ACC112 (cell line): Measurements from ENCODE around the gene ACOXL.

Experiments
- H2AFZ ChIP-seq: fragments of 200-600 bp; sonication (generic); one replicate; pipeline ENCODE4 v1.6.0; 2017; ENCODE audit warnings: antibody characterized with exemption, low read length; ENCODE audit not compliant: unreplicated experiment
- H3K27ac ChIP-seq: fragments of 200-600 bp; sonication (generic); 2 replicates; pipeline ENCODE4 v1.5.1; 2014; ENCODE audit warnings: low read depth, mild to moderate bottlenecking, antibody characterized with exemption, low read length, moderate library complexity
- H3K27me3 ChIP-seq: fragments of 200-600 bp; sonication (generic); 2 replicates; pipeline ENCODE4 v1.6.1; 2014; ENCODE audit warnings: mild to moderate bottlenecking, antibody characterized with exemption, low read length, moderate library complexity, mixed read lengths; ENCODE audit not compliant: insufficient read depth
- H3K36me3 ChIP-seq: fragments of 200-600 bp; sonication (generic); 2 replicates; pipeline ENCODE4 v1.6.1; 2016; ENCODE audit warnings: mild to moderate bottlenecking, antibody characterized with exemption, low read length, moderate library complexity, mixed read lengths; ENCODE audit not compliant: insufficient read depth
- H3K4me1 ChIP-seq: fragments of 200-600 bp; sonication (generic); one replicate; pipeline ENCODE4 v1.6.1; 2016; ENCODE audit warnings: low read length, mixed read lengths; ENCODE audit not compliant: insufficient read depth, unreplicated experiment, control insufficient read depth
- H3K4me3 ChIP-seq: fragments of 200-600 bp; sonication (generic); 2 replicates; pipeline ENCODE4 v1.5.1; 2014; ENCODE audit warnings: mild to moderate bottlenecking, low read depth, low read length
- H3K79me2 ChIP-seq: fragments of 200-600 bp; sonication (generic); one replicate; pipeline ENCODE4 v1.6.0; 2016; ENCODE audit warnings: low read length; ENCODE audit not compliant: control insufficient read depth, unreplicated experiment, insufficient read depth

ACOXL gene

DNA sequence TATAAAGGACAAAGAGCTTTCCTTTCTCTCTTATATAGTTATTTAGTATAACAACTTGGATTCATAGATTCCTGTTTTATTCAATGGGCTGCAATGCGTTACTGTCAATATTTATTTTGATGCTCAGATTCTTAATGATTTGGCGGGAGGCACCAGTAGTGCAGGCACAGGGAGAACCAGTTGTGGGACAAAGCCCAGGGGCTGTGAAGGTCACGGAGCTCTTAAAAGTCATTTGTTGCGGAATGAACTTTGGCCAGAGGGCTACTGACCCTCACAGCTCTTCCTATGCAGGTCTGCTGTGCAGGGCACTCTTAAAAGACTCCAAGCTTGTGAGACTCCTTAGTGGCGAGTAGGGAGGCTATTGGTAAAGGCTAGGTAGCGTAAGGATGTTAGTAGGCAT, 422.4 kb downstream of the ACOXL start:
- H3K36me3 ChIP-seq: no peaks in the 10 kb centered on the region
- no peaks in the 10 kb centered on the region for H3K79me2 ChIP-seq
- H2AFZ ChIP-seq: no peak overlapping the region
- no peak overlapping the region for H3K4me3 ChIP-seq
- no peaks in the 10 kb centered on the region for H3K27me3 ChIP-seq
- peaks cover 6% of the 10 kb centered on the region for H3K4me1 ChIP-seq
- no peak overlapping the region for H3K27ac ChIP-seq

GRCh38 chr2:111155610-111156009, 423.2 kb downstream of the ACOXL start:
- no peaks in the 10 kb centered on the region for H3K79me2 ChIP-seq
- H3K27me3 ChIP-seq: no peaks in the 10 kb centered on the region
- H2AFZ ChIP-seq: no peak overlapping the region
- no peaks in the 10 kb centered on the region for H3K36me3 ChIP-seq
- no peak overlapping the region for H3K27ac ChIP-seq
- H3K4me1 ChIP-seq: peaks cover 15% of the 10 kb centered on the region
- H3K4me3 ChIP-seq: no peak overlapping the region

DNA sequence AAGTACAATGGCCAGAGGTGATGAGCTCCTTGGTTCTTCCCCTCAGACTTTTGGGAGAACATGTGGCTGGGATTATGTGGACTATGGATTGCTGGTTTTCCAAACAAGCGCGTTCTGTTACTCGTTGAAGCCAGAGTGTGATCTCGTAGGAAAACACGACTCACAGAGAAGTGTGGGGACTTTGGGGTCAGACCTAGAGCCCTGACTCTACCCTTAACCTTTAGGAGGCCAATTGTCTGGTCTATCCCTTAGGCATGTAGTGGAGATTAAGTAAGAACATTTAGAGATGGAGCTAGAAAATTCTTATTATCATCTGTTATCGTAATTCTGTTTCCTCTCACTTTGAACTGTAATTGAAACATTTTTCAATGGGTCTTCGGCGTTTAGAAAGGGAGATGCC, 424.2 kb downstream of the ACOXL start:
- Histone ChIP-seq H3K27me3 (no peaks in the 10 kb centered on the region), H3K27ac (no peak overlapping the region), H3K79me2 (no peaks in the 10 kb centered on the region), H3K4me1 (peaks cover 24% of the 10 kb centered on the region), H3K36me3 (no peaks in the 10 kb centered on the region), H2AFZ (no peak overlapping the region), H3K4me3 (no peak overlapping the region)

GRCh38 chr2:111157071-111157661, 424.8 kb downstream of the ACOXL start:
- Histone ChIP-seq H3K27ac (no peak overlapping the region), H3K36me3 (no peaks in the 10 kb centered on the region), H3K4me1 (peaks cover 25% of the 10 kb centered on the region), H3K27me3 (no peaks in the 10 kb centered on the region), H3K79me2 (no peaks in the 10 kb centered on the region), H3K4me3 (no peak overlapping the region), H2AFZ (no peak overlapping the region)

- Histone ChIP-seq H3K27ac (no peak overlapping the region), H3K27me3 (no peaks in the 10 kb centered on the region), H3K4me1 (peaks cover 25% of the 10 kb centered on the region), H3K79me2 (no peaks in the 10 kb centered on the region), H3K36me3 (no peaks in the 10 kb centered on the region), H2AFZ (no peak overlapping the region), H3K4me3 (no peak overlapping the region)
These were observed 425.4 kb downstream of the ACOXL start for GRCh38 chr2:111157798-111158197.

DNA sequence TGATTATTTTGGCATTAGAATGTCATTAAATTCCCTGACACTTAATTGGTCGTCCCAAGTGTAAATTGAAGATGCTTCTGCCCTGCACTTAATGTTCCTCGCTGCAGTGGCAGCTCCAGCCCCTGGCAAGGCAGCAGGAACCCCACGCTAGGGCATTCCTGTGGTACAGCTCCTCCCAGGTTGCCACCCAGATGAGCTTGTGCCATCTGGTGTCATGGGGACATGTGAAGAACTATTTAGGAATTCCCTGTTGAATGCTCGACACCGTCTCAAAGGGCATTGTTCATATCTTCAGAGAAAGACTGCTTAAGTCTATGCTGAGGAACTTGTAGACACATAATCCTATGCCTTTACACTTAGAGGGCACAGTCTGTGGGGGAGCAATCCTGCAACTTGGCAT, 427.3 kb downstream of the ACOXL start:
- no peak overlapping the region for H3K4me3 ChIP-seq
- no peak overlapping the region for H3K27ac ChIP-seq
- no peak overlapping the region for H2AFZ ChIP-seq
- H3K4me1 ChIP-seq: peaks cover 25% of the 10 kb centered on the region
- H3K79me2 ChIP-seq: no peaks in the 10 kb centered on the region
- no peaks in the 10 kb centered on the region for H3K27me3 ChIP-seq
- H3K36me3 ChIP-seq: no peaks in the 10 kb centered on the region

DNA sequence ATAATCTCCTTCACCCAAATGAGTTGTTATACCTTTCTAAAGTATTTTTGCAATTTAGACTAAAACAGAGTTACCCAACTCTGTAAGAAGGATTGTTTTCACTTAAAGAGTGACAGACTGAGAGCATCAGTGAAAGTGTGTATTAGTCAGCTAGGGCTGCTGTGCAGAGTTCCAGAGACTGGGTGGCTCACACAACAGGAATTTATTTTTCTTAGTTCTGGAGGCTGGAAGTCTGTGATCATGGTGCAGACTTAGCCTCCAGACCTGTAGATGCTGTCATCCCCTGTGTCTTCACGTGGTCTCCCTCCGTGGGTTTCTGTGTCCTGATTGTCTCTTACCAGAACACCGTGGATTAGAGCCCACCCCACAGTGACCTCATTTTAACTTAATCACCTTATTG, 428.4 kb downstream of the ACOXL start:
- H2AFZ ChIP-seq: no peak overlapping the region
- H3K27me3 ChIP-seq: no peaks in the 10 kb centered on the region
- no peaks in the 10 kb centered on the region for H3K36me3 ChIP-seq
- H3K4me1 ChIP-seq: peaks cover 25% of the 10 kb centered on the region
- H3K27ac ChIP-seq: peak overlapping the region; percentile 38
- no peaks in the 10 kb centered on the region for H3K79me2 ChIP-seq
- no peak overlapping the region for H3K4me3 ChIP-seq

DNA sequence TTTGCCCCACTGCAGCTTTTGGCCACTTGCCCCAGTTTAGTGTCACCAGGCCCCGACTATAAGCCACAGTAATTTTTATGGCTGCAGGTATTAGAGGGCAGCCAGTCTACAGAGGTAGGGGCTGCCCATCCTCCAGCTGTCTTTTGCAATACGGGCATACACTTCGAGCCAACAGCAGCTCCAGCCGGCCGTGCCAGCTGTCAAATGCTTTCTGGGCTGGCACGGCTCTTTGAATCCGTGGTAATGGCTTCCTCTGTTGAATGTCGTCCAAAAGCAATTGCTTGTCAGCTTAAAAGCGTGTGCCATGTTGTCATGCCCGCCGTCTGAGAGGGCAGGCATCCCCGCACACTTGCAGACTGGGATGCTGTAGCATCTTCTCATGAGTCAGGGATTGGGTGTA, 429.6 kb downstream of the ACOXL start:
- Histone ChIP-seq H3K36me3 (no peaks in the 10 kb centered on the region), H3K27ac (no peak overlapping the region), H3K27me3 (no peaks in the 10 kb centered on the region), H2AFZ (no peak overlapping the region), H3K4me1 (peaks cover 25% of the 10 kb centered on the region), H3K79me2 (no peaks in the 10 kb centered on the region), H3K4me3 (no peak overlapping the region)

- Histone ChIP-seq H2AFZ (no peak overlapping the region), H3K4me3 (no peak overlapping the region), H3K27ac (no peak overlapping the region), H3K36me3 (no peaks in the 10 kb centered on the region), H3K79me2 (no peaks in the 10 kb centered on the region), H3K4me1 (peaks cover 27% of the 10 kb centered on the region), H3K27me3 (no peaks in the 10 kb centered on the region)
These were observed 430.5 kb downstream of the ACOXL start for GRCh38 chr2:111162718-111163331.

- Histone ChIP-seq H3K4me1 (peaks cover 38% of the 10 kb centered on the region), H3K4me3 (no peak overlapping the region)
These were observed 431.7 kb downstream of the ACOXL start for GRCh38 chr2:111164078-111164477.

GRCh38 chr2:111165084-111165483, 432.7 kb downstream of the ACOXL start:
- Histone ChIP-seq H3K27ac (no peak overlapping the region), H3K36me3 (no peaks in the 10 kb centered on the region), H3K4me1 (peaks cover 30% of the 10 kb centered on the region), H3K27me3 (no peaks in the 10 kb centered on the region), H3K79me2 (no peaks in the 10 kb centered on the region), H3K4me3 (no peak overlapping the region), H2AFZ (no peak overlapping the region)

More at GRCh38 chr2:111164078-111164477, 431.7 kb downstream of the ACOXL start:
- Histone ChIP-seq H2AFZ (no peak overlapping the region), H3K36me3 (no peaks in the 10 kb centered on the region), H3K27me3 (no peaks in the 10 kb centered on the region), H3K27ac (no peak overlapping the region), H3K79me2 (no peaks in the 10 kb centered on the region)
